HepG2 (cell line): ENCODE results near the gene CR1L. TPM values are rescaled to one million over a fixed set of nuclear protein-coding genes. Genes with fewer than 3 reads are reported as not detected.

Source experiments
- ATAC-seq: fragments of 200-7000 bp; cut with Tn5 transposase; 3 replicates; pipeline ENCODE4 v1.9.1; 2020; ENCODE audit warnings: mild to moderate bottlenecking, moderate library complexity
- BruUV-seq: library from RNA; stranded (reverse); fragments of 400-500 nt; replicated peaks from 2 replicates; lab custom pipeline; 2021; lab: Mats Ljungman, UMichigan
- CTCF ChIA-PET: fragments of 300-600 bp; formaldehyde crosslinking; extraction: SDS; loops from one replicate; lab custom pipeline; 2021; ENCODE audit warnings: low total read pairs, inconsistent platforms, low intra/inter-chr PET ratio; lab: Yijun Ruan, JAX
- POLR2A ChIA-PET: fragments of 350-600 bp; sonication (Branson Sonifier 250); formaldehyde crosslinking; loops from one replicate; lab custom pipeline; 2020; ENCODE audit warnings: antibody characterized with exemption, inconsistent platforms; lab: Yijun Ruan, JAX
- DNase-seq: peaks from one replicate; pipeline ENCODE4 v3.0.0-alpha.2; 2015; ENCODE audit warnings: low spot score
- FAIRE-seq: peaks from 3 replicates; lab custom pipeline; 2011; peaks lifted over from hg19 to GRCh38; lab: Jason Lieb, UNC
- H2AFZ ChIP-seq: one replicate; pipeline ENCODE4 v1.6.1; 2011; ENCODE audit warnings: low read length, inconsistent platforms
- H3K27ac ChIP-seq: fragments of 300-600 bp; 3 replicates; pipeline ENCODE4 v1.8.0; 2011; ENCODE audit warnings: mixed run types, mild to moderate bottlenecking, mixed read lengths, low read length, inconsistent platforms; ENCODE audit not compliant: insufficient read depth; ENCODE audit errors: extremely low read length
- H3K27me3 ChIP-seq, 2 experiments: fragments of 200-600 bp in 1 of 2; 2 replicates in 1 of 2; 3 replicates in 1 of 2; pipeline versions ENCODE4 v1.6.0 to v1.8.0; 2011; ENCODE audit warnings: low read length in 2 of 2, mild to moderate bottlenecking in 2 of 2, moderate library complexity in 2 of 2, inconsistent platforms in 1 of 2; ENCODE audit not compliant: insufficient read depth in 2 of 2, control insufficient read depth in 1 of 2
- H3K36me3 ChIP-seq, 2 experiments: fragments of 200-600 bp in 1 of 2; replicated peaks in 1 of 2; 2 replicates in 1 of 2; 3 replicates in 1 of 2; pipeline versions ENCODE4 v1.5.1 to v1.8.0; 2011; ENCODE audit warnings: low read length in 2 of 2, inconsistent platforms in 1 of 2; ENCODE audit not compliant: insufficient read depth in 2 of 2, control insufficient read depth in 1 of 2
- H3K4me1 ChIP-seq: 2 replicates; pipeline ENCODE4 v1.5.1; 2012; ENCODE audit warnings: low read length, inconsistent platforms; ENCODE audit not compliant: insufficient read depth
- H3K4me2 ChIP-seq: 2 replicates; pipeline ENCODE4 v1.6.0; 2011; ENCODE audit warnings: low read depth, low read length, inconsistent platforms
- H3K4me3 ChIP-seq, 3 experiments: fragments of 200-600 bp in 1 of 3; sonication (generic), shearing (Covaris generic) in 1 of 3; replicated peaks in 1 of 3; 2 replicates each; pipeline ENCODE4 v1.5.1; 2011 to 2016; ENCODE audit warnings: low read length in 3 of 3, inconsistent platforms in 2 of 3, low read depth in 2 of 3, mild to moderate bottlenecking in 2 of 3, control low read depth in 1 of 3, mixed read lengths in 1 of 3; ENCODE audit not compliant: insufficient read depth in 1 of 3
- H3K79me2 ChIP-seq: one replicate; pipeline ENCODE4 v1.6.1; 2011; ENCODE audit warnings: low read length, inconsistent platforms; ENCODE audit not compliant: insufficient read depth
- H3K9ac ChIP-seq: 2 replicates; pipeline ENCODE4 v1.6.0; 2011; ENCODE audit warnings: mild to moderate bottlenecking, low read depth, low read length, inconsistent platforms; ENCODE audit not compliant: insufficient read depth
- H3K9me3 ChIP-seq: 2 replicates; pipeline ENCODE4 v1.5.1; 2012; ENCODE audit warnings: mild to moderate bottlenecking, low read length
- H4K20me1 ChIP-seq: 2 replicates; pipeline ENCODE4 v1.6.0; 2011; ENCODE audit warnings: inconsistent platforms, mild to moderate bottlenecking, low read length, moderate library complexity; ENCODE audit not compliant: insufficient read depth
- ATF2 ChIP-seq: sonication (generic); formaldehyde crosslinking; IDR thresholded peaks from 2 replicates; pipeline ENCODE4 v1.4.0; 2020; ENCODE audit warnings: missing genetic modification reagents
- DDIT3 ChIP-seq: sonication (generic); formaldehyde crosslinking; IDR thresholded peaks from 2 replicates; pipeline ENCODE4 v1.4.0; 2020; ENCODE audit warnings: mild to moderate bottlenecking, missing genetic modification reagents
- MXD4 ChIP-seq: IDR thresholded peaks from 2 replicates; pipeline ENCODE4 v1.6.1; 2016; ENCODE audit warnings: mild to moderate bottlenecking, missing biosample characterization, missing genetic modification reagents
- TARDBP ChIP-seq: sonication (generic); formaldehyde crosslinking; IDR thresholded peaks from 2 replicates; pipeline ENCODE4 v1.8.0; 2022; ENCODE audit warnings: mild to moderate bottlenecking, missing genetic modification reagents
- WIZ ChIP-seq: sonication (generic); formaldehyde crosslinking; IDR thresholded peaks from 2 replicates; pipeline ENCODE4 v1.5.1; 2020; ENCODE audit warnings: mild to moderate bottlenecking, missing genetic modification reagents
- ZNF577 ChIP-seq: sonication (generic); formaldehyde crosslinking; IDR thresholded peaks from 2 replicates; pipeline ENCODE4 v1.4.0; 2020; ENCODE audit warnings: mild to moderate bottlenecking, low read depth, missing genetic modification reagents, borderline replicate concordance
- ZNF747 ChIP-seq: sonication (generic); formaldehyde crosslinking; IDR thresholded peaks from 2 replicates; pipeline ENCODE4 v1.8.1; 2023; ENCODE audit warnings: missing genetic modification reagents, mild to moderate bottlenecking, borderline replicate concordance
- ZNF761 ChIP-seq: sonication (generic); formaldehyde crosslinking; conservative IDR thresholded peaks from 2 replicates; pipeline ENCODE4 v1.4.0; 2020; ENCODE audit warnings: mild to moderate bottlenecking, missing genetic modification reagents
- WGBS: methylation state at CpG from one replicate; pipeline ENCODE4 v1.1.6; 2017; ENCODE audit warnings: low lambda C conversion rate; 5-methylcytosine and 5-hydroxymethylcytosine counted together
- in situ Hi-C: cut with HindIII; loops from 2 replicates; pipeline ENCODE4 v1.10.0; 2017; ENCODE audit warnings: low pct_unique_long_range_greater_than_20kb; ENCODE audit not compliant: extremely low pct_ligation_motif_present
- intact Hi-C: fragments of 100-400 bp; cut with micrococcal nuclease; formaldehyde crosslinking; loops from one replicate; pipeline ENCODE4 v1.10.0; 2022; ENCODE audit not compliant: unreplicated experiment
- polyA plus RNA-seq, 8 experiments: library from polyadenylated mRNA; depleted of rRNA in 3 of 8; stranded (reverse) in 7 of 8; unstranded in 1 of 8; fragments of >200 nt; fragmentation: Illumina TruSeq in 4 of 8; extraction: Trizol in 4 of 8; gene quantifications; 2 replicates each; pipeline versions ENCODE4 v1.2.1 to v1.2.3, GENCODE V29; 2011 to 2016; ENCODE audit warnings: low read depth in 4 of 8, missing spikeins in 1 of 8, mixed read lengths in 1 of 8; ENCODE audit not compliant: insufficient read depth in 1 of 8
- total RNA-seq, 5 experiments: library from RNA; depleted of rRNA; stranded (reverse); fragments of >200 nt; fragmentation: Illumina TruSeq; extraction: Trizol; gene quantifications; 2 replicates each; pipeline ENCODE4 v1.2.3, GENCODE V29; 2016; ENCODE audit warnings: low read depth in 1 of 5
- TF ChIP-seq, protein P1 (sequence below): sonication (generic); formaldehyde crosslinking; IDR thresholded peaks from 2 replicates; pipeline ENCODE4 v1.5.1; 2020; ENCODE audit warnings: mild to moderate bottlenecking, missing genetic modification reagents, moderate library complexity
- TF ChIP-seq, protein P2 (sequence below): sonication (generic); formaldehyde crosslinking; IDR thresholded peaks from 2 replicates; pipeline ENCODE4 v1.8.1; 2022; ENCODE audit warnings: mild to moderate bottlenecking, missing genetic modification reagents

Gene CR1L
- total and polyA plus RNA-seq, 2 of the 13 experiments (the other 11 are each of a cell fraction or from before 2014, with no cell fraction given): not detected

GRCh38 chr1:207742850-207743555 lies 98.1 kb downstream of the CR1L start (continued):
- TF ChIP-seq, protein P1, sequence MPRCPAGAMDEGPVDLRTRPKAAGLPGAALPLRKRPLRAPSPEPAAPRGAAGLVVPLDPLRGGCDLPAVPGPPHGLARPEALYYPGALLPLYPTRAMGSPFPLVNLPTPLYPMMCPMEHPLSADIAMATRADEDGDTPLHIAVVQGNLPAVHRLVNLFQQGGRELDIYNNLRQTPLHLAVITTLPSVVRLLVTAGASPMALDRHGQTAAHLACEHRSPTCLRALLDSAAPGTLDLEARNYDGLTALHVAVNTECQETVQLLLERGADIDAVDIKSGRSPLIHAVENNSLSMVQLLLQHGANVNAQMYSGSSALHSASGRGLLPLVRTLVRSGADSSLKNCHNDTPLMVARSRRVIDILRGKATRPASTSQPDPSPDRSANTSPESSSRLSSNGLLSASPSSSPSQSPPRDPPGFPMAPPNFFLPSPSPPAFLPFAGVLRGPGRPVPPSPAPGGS (CRISPR knock-in tag): no peak
- TF ChIP-seq ZNF747 (CRISPR knock-in tag): no peak
- TF ChIP-seq ZNF577: no peak
- no peak for TF ChIP-seq MXD4
- no peak for TF ChIP-seq DDIT3 (CRISPR knock-in tag)
- TF ChIP-seq, protein P2, sequence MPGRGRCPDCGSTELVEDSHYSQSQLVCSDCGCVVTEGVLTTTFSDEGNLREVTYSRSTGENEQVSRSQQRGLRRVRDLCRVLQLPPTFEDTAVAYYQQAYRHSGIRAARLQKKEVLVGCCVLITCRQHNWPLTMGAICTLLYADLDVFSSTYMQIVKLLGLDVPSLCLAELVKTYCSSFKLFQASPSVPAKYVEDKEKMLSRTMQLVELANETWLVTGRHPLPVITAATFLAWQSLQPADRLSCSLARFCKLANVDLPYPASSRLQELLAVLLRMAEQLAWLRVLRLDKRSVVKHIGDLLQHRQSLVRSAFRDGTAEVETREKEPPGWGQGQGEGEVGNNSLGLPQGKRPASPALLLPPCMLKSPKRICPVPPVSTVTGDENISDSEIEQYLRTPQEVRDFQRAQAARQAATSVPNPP (CRISPR knock-in tag): no peak
- TF ChIP-seq TARDBP (CRISPR knock-in tag): no peak
- no peak for TF ChIP-seq ZNF761 (CRISPR knock-in tag)
- TF ChIP-seq, all 625 proteins: peak for 0

- ATAC-seq: no peak
- FAIRE-seq: no peak
- no peak overlapping the region for H3K4me3 ChIP-seq
- peaks cover 24% of the 10 kb centered on the region for H3K4me1 ChIP-seq
- intact Hi-C loops (no loop called here), in situ Hi-C loops (no loop called here)
- no peaks in the 10 kb centered on the region for H3K79me2 ChIP-seq
- CTCF ChIA-PET: no interaction called here
- no peak overlapping the region for H3K27ac ChIP-seq
- WGBS: 41% methylated on average over 3 of the region's 4 CpGs
- H3K36me3 ChIP-seq: no peaks in the 10 kb centered on the region
- H4K20me1 ChIP-seq: no peaks in the 10 kb centered on the region
- TF ChIP-seq ATF2 (CRISPR knock-in tag) (no peak), WIZ (CRISPR knock-in tag) (no peak)
- H3K27me3 ChIP-seq: no peaks in the 10 kb centered on the region; a peak in 1 of 5 replicates
- H2AFZ ChIP-seq: no peak overlapping the region
- DNase-seq: no peak
- POLR2A ChIA-PET: no interaction called here
- no peak overlapping the region for H3K9ac ChIP-seq
- no TSS peak for BruUV-seq
- H3K9me3 ChIP-seq: no peaks in the 10 kb centered on the region
- H3K4me2 ChIP-seq: no peak overlapping the region
These were observed 99.1 kb downstream of the CR1L start for GRCh38 chr1:207744000-207744534.
